Measurements from ENCODE around the gene NKAIN4.

The NKAIN4 gene

DNA sequence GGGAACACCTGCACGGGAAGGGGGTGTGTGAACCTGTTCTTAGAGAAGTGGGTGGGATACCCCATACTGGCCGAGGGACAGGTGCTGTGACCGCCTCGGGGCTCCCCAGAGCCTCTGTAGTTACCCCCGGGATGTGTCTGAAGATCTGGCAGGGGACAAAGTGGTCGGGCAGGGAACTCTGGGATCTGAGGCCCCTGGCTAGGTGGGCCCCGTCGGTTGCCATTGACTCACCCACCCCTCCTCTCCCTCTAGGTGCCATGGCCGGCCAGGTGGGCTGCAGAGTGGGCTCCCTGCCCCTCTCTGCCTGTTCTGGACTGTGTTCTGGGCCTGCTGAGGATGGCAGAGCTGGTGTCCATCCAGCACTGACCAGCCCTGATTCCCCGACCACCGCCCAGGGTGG, 14.3 kb downstream of the NKAIN4 start:
- H3K9me3 Mint-ChIP-seq = no peaks in the 10 kb centered on the region
- no peak for DNase-seq
- H3K27ac Mint-ChIP-seq = no peak overlapping the region
- H3K36me3 Mint-ChIP-seq (ENCODE audit: insufficient read depth) = no peaks in the 10 kb centered on the region
- no peak for ATAC-seq (replicated peaks)
- no peak overlapping the region for H3K4me3 Mint-ChIP-seq
- peaks cover 0 to 26% of the 10 kb centered on the region in 2 donors for H3K27me3 Mint-ChIP-seq
- H3K4me1 Mint-ChIP-seq (ENCODE audit: low read depth in 2 of 2) = peaks cover 2 to 4% of the 10 kb centered on the region in 2 donors

DNA sequence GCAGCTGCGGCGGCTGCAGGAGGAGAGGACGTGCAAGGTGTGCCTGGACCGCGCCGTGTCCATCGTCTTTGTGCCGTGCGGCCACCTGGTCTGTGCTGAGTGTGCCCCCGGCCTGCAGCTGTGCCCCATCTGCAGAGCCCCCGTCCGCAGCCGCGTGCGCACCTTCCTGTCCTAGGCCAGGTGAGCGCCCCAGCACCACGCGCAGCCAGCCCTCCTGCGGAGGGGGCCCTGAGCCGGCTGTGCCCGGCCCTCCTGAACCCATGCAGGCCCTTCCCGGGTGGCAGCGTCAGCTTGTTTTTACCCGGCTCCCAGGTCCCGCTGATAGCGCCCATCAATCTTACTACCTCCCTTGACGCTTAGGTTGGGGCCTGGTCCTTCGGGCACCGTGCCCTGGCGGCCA, 14.8 kb downstream of the NKAIN4 start:
- Mint-ChIP-seq H3K9me3 (no peaks in the 10 kb centered on the region), H3K4me1 (ENCODE audit: low read depth in 2 of 2) (peaks cover 2 to 4% of the 10 kb centered on the region in 2 donors), H3K36me3 (ENCODE audit: insufficient read depth) (no peaks in the 10 kb centered on the region), H3K27ac (no peak overlapping the region), H3K4me3 (no peak overlapping the region), H3K27me3 (peaks cover 0 to 24% of the 10 kb centered on the region in 2 donors)
- ATAC-seq (replicated peaks) (no peak), DNase-seq (no peak)

DNA sequence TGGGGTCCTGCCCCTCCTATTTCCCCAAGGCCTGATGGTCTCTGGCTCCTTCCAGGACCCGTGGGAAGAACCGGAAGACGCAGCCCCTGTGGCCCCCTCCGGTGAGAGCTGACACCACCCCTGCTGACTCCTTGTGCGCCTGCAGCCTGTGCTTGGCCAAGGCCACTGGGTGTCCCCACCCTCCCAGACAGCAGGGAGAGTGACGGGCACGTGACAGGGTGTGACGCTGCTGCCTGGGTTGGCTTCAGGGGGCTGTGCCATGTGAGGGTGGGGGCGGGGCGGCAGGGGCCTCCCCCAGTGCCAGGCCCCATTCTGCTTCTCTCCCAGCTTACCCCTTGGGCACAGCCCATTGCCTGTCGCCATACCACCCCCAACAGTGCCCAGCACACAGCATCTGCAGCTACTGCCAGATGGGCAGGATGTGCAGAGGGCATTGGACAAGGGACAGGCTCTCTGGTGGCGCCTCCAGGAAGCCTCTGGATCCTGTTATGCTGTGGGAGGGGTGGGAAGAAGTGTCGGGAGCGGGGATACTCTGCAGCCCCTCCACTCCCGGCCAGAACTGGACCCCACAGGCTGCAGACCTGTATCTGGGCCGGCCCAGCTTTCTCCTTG, 15.6 kb downstream of the NKAIN4 start:
- peak; percentile 22 for ATAC-seq (replicated peaks)
- Mint-ChIP-seq H3K4me1 (ENCODE audit: low read depth in 2 of 2) (peaks cover 2 to 4% of the 10 kb centered on the region in 2 donors), H3K27me3 (peaks cover 0 to 19% of the 10 kb centered on the region in 2 donors), H3K27ac (no peak overlapping the region), H3K36me3 (ENCODE audit: insufficient read depth) (no peaks in the 10 kb centered on the region), H3K9me3 (no peaks in the 10 kb centered on the region), H3K4me3 (no peak overlapping the region)
- no peak for DNase-seq

DNA sequence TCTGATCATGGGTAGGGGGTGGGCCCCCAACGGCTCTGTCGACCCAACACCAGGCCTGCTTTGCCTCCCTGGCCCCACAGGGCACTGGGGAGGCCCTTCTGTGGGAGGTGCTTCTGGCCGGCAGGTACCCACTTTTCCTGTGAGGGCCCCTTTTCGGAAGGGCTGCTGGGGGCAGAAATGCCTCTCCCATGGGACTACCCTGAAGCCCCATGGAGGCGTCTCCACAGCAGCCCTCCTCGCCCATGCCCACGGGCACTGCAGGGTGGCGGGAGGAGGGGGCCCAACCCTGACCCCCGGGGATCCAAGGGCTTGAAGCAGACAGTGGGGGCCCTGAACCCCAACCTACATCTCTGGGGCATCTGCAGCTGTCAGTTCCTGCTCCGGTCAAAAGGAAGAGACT, 16.2 kb downstream of the NKAIN4 start:
- ATAC-seq (replicated peaks) (no peak), DNase-seq (no peak)
- no peaks in the 10 kb centered on the region for H3K9me3 Mint-ChIP-seq
- H3K4me1 Mint-ChIP-seq (ENCODE audit: low read depth in 2 of 2) = peaks cover 2 to 4% of the 10 kb centered on the region in 2 donors
- peaks cover 0 to 22% of the 10 kb centered on the region in 2 donors for H3K27me3 Mint-ChIP-seq
- no peak overlapping the region for H3K4me3 Mint-ChIP-seq
- no peaks in the 10 kb centered on the region for H3K36me3 Mint-ChIP-seq (ENCODE audit: insufficient read depth)
- H3K27ac Mint-ChIP-seq = no peak overlapping the region

DNA sequence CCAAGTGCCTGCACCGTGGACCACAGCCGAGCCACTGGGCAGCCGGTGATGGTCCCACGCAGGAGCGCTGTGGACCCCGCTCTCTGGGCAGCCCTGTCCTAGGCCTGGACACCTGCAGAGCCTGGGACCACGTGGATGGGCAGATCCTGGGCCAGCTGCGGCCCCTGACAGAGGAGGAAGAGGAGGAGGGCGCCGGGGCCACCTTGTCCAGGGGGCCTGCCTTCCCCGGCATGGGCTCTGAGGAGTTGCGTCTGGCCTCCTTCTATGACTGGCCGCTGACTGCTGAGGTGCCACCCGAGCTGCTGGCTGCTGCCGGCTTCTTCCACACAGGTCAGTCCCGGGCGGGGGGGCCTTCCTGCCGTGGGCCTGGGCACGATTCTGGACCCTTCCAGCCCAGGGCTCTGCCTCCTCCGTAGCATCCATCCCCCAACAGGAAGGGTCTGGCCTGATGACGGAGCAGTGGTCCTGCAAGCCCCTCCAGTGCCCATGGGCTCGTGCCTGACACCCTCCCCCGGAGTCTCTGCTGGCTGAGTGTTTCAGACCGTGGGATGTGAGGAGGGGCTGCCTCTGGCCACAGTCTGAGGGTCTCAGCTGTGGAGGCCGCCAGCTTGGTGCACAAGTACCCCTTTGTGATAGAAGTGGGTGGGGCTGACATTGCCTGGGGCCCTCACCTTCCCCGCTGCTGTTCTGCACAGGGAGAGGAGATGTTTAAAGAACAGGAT, 18.0 kb downstream of the NKAIN4 start:
- H3K9me3 Mint-ChIP-seq = no peaks in the 10 kb centered on the region
- ATAC-seq (replicated peaks) (no peak), DNase-seq (no peak)
- peak overlapping the region; percentile 49 to 71 for H3K27ac Mint-ChIP-seq
- no peaks in the 10 kb centered on the region for H3K36me3 Mint-ChIP-seq (ENCODE audit: insufficient read depth)
- peaks cover 10 to 26% of the 10 kb centered on the region in 2 donors for H3K27me3 Mint-ChIP-seq
- peaks cover 2 to 4% of the 10 kb centered on the region in 2 donors for H3K4me1 Mint-ChIP-seq (ENCODE audit: low read depth in 2 of 2)
- H3K4me3 Mint-ChIP-seq = no peak overlapping the region

DNA sequence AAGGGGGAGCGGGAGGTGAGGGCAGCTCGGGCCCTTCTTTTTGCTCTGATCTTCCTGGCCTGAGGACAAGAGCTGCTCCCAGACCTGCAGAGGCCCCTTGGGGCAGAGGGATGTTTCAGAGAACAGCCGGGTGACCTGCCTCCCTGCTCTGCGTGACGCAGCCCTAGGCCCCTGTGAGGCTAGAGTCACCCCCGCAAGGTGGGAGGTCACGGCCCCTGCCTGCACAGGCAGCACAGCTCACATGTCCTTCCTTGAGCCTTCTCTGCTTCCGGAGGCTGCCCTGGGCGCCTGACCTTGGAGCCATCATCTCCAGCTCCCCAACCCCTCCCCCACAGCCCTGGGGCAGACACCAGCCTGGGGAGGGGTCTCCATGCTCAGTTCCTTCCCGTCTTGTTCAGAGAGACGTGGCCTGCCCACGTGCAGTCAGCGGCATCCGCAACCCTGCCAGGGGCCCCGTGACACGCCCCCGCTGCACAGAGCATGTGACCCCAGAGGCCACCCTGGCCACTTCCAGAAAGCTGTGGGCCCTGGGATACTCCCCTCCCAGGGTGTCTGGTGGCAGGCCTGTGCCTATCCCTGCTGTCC, 18.8 kb downstream of the NKAIN4 start, which contains the start of gene BIRC7:
Gene BIRC7 (plus strand): TSS at position 507 of the 585 bp plus-strand sequence. CDS start 192 bp downstream, outside the sequence.
- DNase-seq = no peak
- peak within 1 kb of the TSS; percentile 49 to 71 for H3K27ac Mint-ChIP-seq
- H3K36me3 Mint-ChIP-seq (ENCODE audit: insufficient read depth) = no peaks in the 10 kb centered on the region

DNA sequence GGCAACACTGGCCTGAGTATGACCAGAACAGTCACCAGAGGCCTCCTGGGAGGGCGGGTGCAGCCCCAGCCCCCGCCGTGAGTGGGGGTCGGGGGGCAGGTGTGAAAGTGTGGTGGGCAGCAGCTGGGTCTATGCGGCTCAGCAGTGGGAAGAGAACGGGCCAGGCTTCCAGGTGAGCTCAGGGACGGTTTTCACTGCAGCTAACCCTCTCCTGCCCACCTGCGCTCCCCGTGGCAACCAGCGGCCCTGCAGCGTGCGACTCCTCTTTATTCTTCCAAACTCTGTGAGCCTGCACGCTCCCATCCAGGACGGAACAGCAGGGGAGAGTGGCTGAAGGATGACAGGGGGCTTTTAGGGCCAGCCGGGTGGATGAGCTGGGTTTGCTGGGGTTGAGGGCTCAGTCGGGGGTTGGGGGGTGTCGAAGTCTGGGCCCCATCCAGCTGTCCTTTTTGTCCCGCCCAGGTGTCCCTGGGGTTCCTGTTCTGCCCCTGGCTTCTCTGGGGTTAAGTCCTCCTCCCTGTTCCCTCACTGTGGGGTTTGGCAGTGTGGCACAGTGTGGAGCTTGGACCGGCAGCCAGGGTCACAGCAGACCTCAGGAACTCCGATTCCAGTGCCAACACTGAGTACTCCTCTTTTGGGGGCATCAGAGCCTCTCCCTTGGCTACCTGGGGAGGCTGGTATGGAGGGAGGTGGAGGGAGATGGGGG, 19.4 kb downstream of the NKAIN4 start:
- no peak for DNase-seq
- H3K36me3 Mint-ChIP-seq (ENCODE audit: insufficient read depth) = no peaks in the 10 kb centered on the region
- H3K27ac Mint-ChIP-seq = no peak overlapping the region
- peaks cover 4% of the 10 kb centered on the region in 2 donors for H3K4me1 Mint-ChIP-seq (ENCODE audit: low read depth in 2 of 2)
- ATAC-seq (replicated peaks) = no peak
- H3K27me3 Mint-ChIP-seq = peaks cover 23 to 41% of the 10 kb centered on the region in 2 donors
- peak overlapping the region in 1 of 2 donors; percentile 38 for H3K4me3 Mint-ChIP-seq
- no peaks in the 10 kb centered on the region for H3K9me3 Mint-ChIP-seq

More for the DNA sequence above, 18.8 kb downstream of the NKAIN4 start, which contains the start of gene BIRC7:
- Mint-ChIP-seq H3K4me3 (peak within 1 kb of the TSS in 1 of 2 donors; percentile 38), H3K27me3 (peaks cover 18 to 34% of the 10 kb centered on the region in 2 donors), H3K9me3 (no peaks in the 10 kb centered on the region), H3K4me1 (ENCODE audit: low read depth in 2 of 2) (peaks cover 4% of the 10 kb centered on the region in 2 donors)
- peak; percentile 22 for ATAC-seq (replicated peaks)

DNA sequence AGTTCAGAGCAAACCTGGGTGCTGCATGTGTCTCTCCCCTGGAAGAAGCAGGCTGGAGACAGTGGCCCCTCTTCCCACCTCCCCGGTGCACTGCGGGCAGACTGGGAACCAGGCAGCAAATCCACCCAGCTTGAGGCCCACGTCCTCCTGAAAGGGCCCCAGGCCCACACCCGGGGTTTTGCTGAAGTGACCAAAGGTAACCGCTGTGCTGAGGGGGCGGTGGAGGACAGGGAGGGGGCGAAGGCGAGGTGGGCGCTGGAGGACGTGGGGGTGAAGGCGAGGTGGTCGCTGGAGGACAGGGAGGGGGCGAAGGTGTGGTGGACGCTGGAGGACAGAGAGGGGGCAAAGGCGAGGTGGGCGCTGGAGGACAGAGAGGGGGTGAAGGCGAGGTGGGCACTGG, 20.3 kb downstream of the NKAIN4 start:
- Mint-ChIP-seq H3K27ac (no peak overlapping the region), H3K36me3 (ENCODE audit: insufficient read depth) (no peaks in the 10 kb centered on the region), H3K9me3 (no peaks in the 10 kb centered on the region), H3K27me3 (peaks cover 31 to 50% of the 10 kb centered on the region in 2 donors), H3K4me1 (ENCODE audit: low read depth in 2 of 2) (peaks cover 4% of the 10 kb centered on the region in 2 donors), H3K4me3 (no peak overlapping the region)
- no peak for ATAC-seq (replicated peaks)
- no peak for DNase-seq

DNA sequence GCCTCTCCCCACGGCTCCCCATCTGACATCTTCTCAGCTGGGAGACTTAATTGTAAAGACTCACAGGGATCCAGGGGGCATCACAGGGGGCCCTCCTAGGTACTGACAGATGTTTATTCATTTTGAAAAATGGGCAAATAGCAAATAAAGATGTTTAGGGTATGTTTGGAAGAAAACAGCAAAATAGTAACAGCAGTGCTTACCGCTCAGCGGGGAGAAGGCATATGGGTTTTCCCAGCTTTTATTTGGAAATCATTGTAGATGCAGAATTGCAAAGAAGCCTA, 21.3 kb downstream of the NKAIN4 start:
- H3K4me1 Mint-ChIP-seq (ENCODE audit: low read depth in 2 of 2) = peaks cover 4% of the 10 kb centered on the region in 2 donors
- DNase-seq = no peak
- H3K4me3 Mint-ChIP-seq = no peak overlapping the region
- no peak overlapping the region for H3K27ac Mint-ChIP-seq
- H3K36me3 Mint-ChIP-seq (ENCODE audit: insufficient read depth) = no peaks in the 10 kb centered on the region
- H3K27me3 Mint-ChIP-seq = peaks cover 37 to 57% of the 10 kb centered on the region in 2 donors
- no peak for ATAC-seq (replicated peaks)
- no peaks in the 10 kb centered on the region for H3K9me3 Mint-ChIP-seq

DNA sequence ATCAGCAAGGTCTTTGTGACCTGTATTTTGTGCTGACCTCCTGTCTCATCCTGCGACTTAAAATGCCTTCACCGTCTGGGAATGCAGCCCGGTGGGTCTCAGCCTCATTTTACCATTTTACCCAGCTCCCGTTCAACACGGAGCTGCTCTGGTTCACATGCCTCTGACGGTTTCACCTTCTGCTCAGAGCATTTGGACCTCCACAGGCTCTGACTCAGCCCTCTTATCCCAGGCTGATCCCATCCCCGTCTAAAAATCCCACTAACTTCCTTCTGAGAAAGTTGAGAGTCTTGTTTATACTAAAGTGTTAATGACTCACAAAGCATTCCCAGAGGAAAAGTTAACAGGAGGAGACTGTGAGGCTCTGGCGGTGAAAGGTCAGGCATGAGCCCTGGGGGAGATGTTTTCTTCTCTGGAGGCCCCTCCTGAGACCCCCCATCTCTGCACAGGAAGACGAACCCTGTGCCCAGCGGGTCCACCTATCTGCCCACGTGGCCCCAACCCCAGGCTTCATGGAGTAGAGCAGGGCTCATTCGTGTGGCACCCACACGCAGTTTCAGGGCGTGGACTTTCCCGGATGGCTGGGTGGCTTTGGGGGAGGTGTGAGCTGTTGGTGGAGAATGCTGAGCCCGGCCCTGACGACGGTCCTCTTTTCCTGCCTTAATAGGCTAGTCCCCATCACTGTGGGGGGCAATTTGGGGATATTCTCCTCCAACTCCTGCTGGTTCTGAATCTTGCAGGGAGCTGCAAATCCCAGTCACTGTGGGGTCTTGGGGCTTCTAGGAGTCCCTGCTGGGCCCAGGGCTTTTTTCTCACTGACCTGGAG, 21.8 kb downstream of the NKAIN4 start:
- peaks cover 4% of the 10 kb centered on the region in 2 donors for H3K4me1 Mint-ChIP-seq (ENCODE audit: low read depth in 2 of 2)
- ATAC-seq (replicated peaks) (no peak), DNase-seq (no peak)
- no peak overlapping the region for H3K27ac Mint-ChIP-seq
- H3K9me3 Mint-ChIP-seq = no peaks in the 10 kb centered on the region
- no peaks in the 10 kb centered on the region for H3K36me3 Mint-ChIP-seq (ENCODE audit: insufficient read depth)
- H3K27me3 Mint-ChIP-seq = peaks cover 37 to 57% of the 10 kb centered on the region in 2 donors
- no peak overlapping the region for H3K4me3 Mint-ChIP-seq

DNA sequence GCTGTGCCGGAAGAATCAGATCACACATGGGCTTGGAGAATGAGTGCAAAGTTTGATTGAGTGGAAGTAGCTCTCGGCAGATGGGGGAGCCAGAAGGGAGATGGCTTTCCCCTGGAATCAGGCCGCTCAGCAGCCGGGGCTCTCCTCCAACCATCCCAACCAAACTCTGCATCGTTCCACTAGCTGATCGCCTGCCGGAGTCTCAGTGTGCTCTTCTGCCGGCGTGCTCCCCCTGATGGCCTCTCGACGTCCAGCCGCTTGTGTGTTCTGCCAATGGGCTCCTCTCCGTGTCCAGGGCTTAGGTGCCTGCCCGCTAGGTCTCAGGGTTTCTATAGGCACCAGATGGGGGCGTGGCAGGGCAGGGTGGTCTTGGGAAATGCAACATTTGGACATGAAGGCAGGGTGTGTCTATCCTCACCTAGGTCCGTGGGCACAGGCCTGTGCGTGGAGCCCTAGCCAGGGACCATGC, 23.4 kb downstream of the NKAIN4 start:
- no peaks in the 10 kb centered on the region for H3K36me3 Mint-ChIP-seq (ENCODE audit: insufficient read depth)
- DNase-seq (no peak), ATAC-seq (replicated peaks) (no peak)
- H3K4me1 Mint-ChIP-seq (ENCODE audit: low read depth in 2 of 2) = peaks cover 4% of the 10 kb centered on the region in 2 donors
- no peaks in the 10 kb centered on the region for H3K9me3 Mint-ChIP-seq
- H3K27ac Mint-ChIP-seq = no peak overlapping the region
- peaks cover 37 to 57% of the 10 kb centered on the region in 2 donors for H3K27me3 Mint-ChIP-seq
- H3K4me3 Mint-ChIP-seq = no peak overlapping the region

DNA sequence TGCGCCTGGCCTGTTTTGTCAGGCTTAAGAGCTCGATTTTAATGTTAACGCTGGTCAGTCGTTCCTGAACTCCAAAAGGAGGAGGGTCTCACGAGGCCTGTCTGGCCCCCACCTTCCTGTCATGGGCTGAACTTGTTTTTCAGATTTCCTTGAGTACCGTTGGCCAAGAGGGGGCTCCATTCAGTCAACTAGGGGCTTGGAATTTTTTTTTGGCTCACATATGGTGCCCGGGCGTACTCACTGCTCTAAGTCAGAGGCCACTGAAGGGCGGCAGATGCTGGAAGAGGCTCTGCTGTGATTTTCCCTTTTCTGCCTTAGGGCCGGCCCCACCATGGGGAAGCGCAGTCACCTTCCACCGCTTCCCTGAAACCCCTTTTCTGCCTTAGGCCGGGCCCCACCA, 25.5 kb downstream of the NKAIN4 start:
- no peak for ATAC-seq (replicated peaks)
- Mint-ChIP-seq H3K4me3 (no peak overlapping the region), H3K27ac (no peak overlapping the region), H3K4me1 (ENCODE audit: low read depth in 2 of 2) (peaks cover 0 to 3% of the 10 kb centered on the region in 2 donors), H3K27me3 (peaks cover 37 to 56% of the 10 kb centered on the region in 2 donors), H3K9me3 (no peaks in the 10 kb centered on the region), H3K36me3 (ENCODE audit: insufficient read depth) (no peaks in the 10 kb centered on the region)
- DNase-seq = no peak

DNA sequence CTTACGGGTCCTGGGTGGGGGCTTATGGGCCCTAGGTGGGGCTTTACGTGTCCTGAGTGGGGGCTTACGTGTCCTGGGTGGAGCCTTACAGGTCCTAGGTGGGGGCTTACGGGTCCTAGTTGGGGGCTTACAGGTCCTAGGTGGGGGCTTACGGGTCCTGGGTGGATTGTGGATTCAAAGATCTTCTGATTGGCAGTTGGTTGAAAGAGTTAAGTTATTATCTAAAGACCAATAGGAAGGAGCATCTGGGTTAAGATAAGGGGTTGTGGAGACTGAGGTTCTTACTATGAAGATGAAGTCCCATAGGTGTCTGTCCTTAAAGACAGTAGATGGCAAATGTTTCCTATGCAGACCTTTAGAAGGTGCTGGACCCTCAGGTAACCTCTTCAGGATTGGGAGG, 27.0 kb downstream of the NKAIN4 start:
- H3K9me3 Mint-ChIP-seq = no peaks in the 10 kb centered on the region
- no peak for DNase-seq
- H3K4me3 Mint-ChIP-seq = no peak overlapping the region
- peaks cover 3% of the 10 kb centered on the region in 2 donors for H3K4me1 Mint-ChIP-seq (ENCODE audit: low read depth in 2 of 2)
- ATAC-seq (replicated peaks) = no peak
- H3K27me3 Mint-ChIP-seq = peaks cover 35 to 45% of the 10 kb centered on the region in 2 donors
- H3K36me3 Mint-ChIP-seq (ENCODE audit: insufficient read depth) = no peaks in the 10 kb centered on the region
- no peak overlapping the region for H3K27ac Mint-ChIP-seq

All from effector memory CD8-positive, alpha-beta T cell (primary cell).